Sigmoid colon (tissue), 3 donors: ENCODE results near the gene CCSAP.

Source experiments
- CTCF ChIP-seq, 4 experiments: fragments of 450-650 bp in 3 of 4; fragments of 200-600 bp in 1 of 4; IDR thresholded peaks; one replicate each; pipeline ENCODE4 v1.5.1; 2016 to 2019; ENCODE audit warnings: antibody characterized with exemption in 4 of 4, mild to moderate bottlenecking in 3 of 4, moderate library complexity in 2 of 4
- POLR2A ChIP-seq, 2 donors: fragments of 450-650 bp; IDR thresholded peaks; one replicate each; pipeline ENCODE4 v1.6.1; 2016; ENCODE audit warnings: antibody characterized with exemption in 2 of 2, mild to moderate bottlenecking in 2 of 2, moderate library complexity in 2 of 2

GRCh38 chr1:229302740-229303139 is 40.1 kb downstream of the CCSAP start:
- no peak for TF ChIP-seq CTCF (IDR thresholded peaks at IDR 0.05)
- TF ChIP-seq POLR2A (IDR thresholded peaks at IDR 0.05), result no peak
